Activated CD4-positive, CD25-positive, alpha-beta regulatory T cell (primary cell): Measurements from ENCODE around the gene CTNNAL1.

ENCODE experiments used
- DNase-seq, 4 experiments: peaks; one replicate each; lab custom pipeline; 2025; lab: John Stamatoyannopoulos, UW

The CTNNAL1 gene

GRCh38 chr9:109026306-109026705 lies 13.0 kb upstream of the CTNNAL1 start:
- DNase-seq: no peak

- DNase-seq: no peak
These were observed 9.6 kb upstream of the CTNNAL1 start for GRCh38 chr9:109022873-109023272.

GRCh38 chr9:109020581-109021511 lies 7.5 kb upstream of the CTNNAL1 start:
- no peak for DNase-seq

- no peak for DNase-seq
These were observed 6.8 kb upstream of the CTNNAL1 start for GRCh38 chr9:109020113-109020512.

- DNase-seq: no peak
These were observed 6.1 kb upstream of the CTNNAL1 start for GRCh38 chr9:109019420-109019819.

GRCh38 chr9:109017493-109017892 lies 4.2 kb upstream of the CTNNAL1 start:
- DNase-seq: no peak

- no peak for DNase-seq
These were observed 3.8 kb upstream of the CTNNAL1 start for GRCh38 chr9:109017061-109017460.

- no peak for DNase-seq
These were observed 2.8 kb upstream of the CTNNAL1 start for GRCh38 chr9:109016132-109016531.

GRCh38 chr9:109014608-109015280 lies 1.4 kb upstream of the CTNNAL1 start:
- no peak for DNase-seq

- no peak for DNase-seq
These were observed 644 bp upstream of the CTNNAL1 start for GRCh38 chr9:109013679-109014607.

- peak in 1 of 4 experiments; percentile 9 for DNase-seq
These were observed 1.1 kb downstream of the CTNNAL1 start for GRCh38 chr9:109012009-109012875.

- no peak for DNase-seq
These were observed 2.0 kb downstream of the CTNNAL1 start for GRCh38 chr9:109011231-109011671.

- peak; percentile 3 to 20 (median 12) for DNase-seq
These were observed 2.6 kb downstream of the CTNNAL1 start for GRCh38 chr9:109010746-109011145.

GRCh38 chr9:109005678-109006077 lies 7.6 kb downstream of the CTNNAL1 start:
- DNase-seq: no peak

- DNase-seq: no peak
These were observed 10.2 kb downstream of the CTNNAL1 start for GRCh38 chr9:109003116-109003515.

GRCh38 chr9:109002141-109002540 lies 11.2 kb downstream of the CTNNAL1 start:
- no peak for DNase-seq

GRCh38 chr9:109001275-109001676 lies 12.0 kb downstream of the CTNNAL1 start:
- DNase-seq: no peak

- DNase-seq: no peak
These were observed 16.2 kb downstream of the CTNNAL1 start for GRCh38 chr9:108997112-108997511.

- DNase-seq: no peak
These were observed 16.7 kb downstream of the CTNNAL1 start for GRCh38 chr9:108996643-108997042.

GRCh38 chr9:108994695-108995094 lies 18.6 kb downstream of the CTNNAL1 start:
- no peak for DNase-seq

GRCh38 chr9:108991479-108991878 lies 21.8 kb downstream of the CTNNAL1 start:
- DNase-seq: no peak
